ENCODE data around the gene SSR1. TPM values are rescaled to one million over a fixed set of nuclear protein-coding genes. Genes with fewer than 3 reads are reported as not detected.

Gene SSR1
- total and polyA plus RNA-seq, 2 of the 13 experiments (the other 11 are each of a cell fraction or from before 2014, with no cell fraction given): 203 to 243 TPM

GRCh38 chr6:7341989-7342742, 29.2 kb upstream of the SSR1 start (continued):
- no peak for TF ChIP-seq ZNF724P (CRISPR knock-in tag; IDR thresholded peaks at IDR 0.05; ENCODE audit: borderline replicate concordance)
- TF ChIP-seq, protein P1, sequence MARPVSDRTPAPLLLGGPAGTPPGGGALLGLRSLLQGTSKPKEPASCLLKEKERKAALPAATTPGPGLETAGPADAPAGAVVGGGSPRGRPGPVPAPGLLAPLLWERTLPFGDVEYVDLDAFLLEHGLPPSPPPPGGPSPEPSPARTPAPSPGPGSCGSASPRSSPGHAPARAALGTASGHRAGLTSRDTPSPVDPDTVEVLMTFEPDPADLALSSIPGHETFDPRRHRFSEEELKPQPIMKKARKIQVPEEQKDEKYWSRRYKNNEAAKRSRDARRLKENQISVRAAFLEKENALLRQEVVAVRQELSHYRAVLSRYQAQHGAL (CRISPR knock-in tag; IDR thresholded peaks at IDR 0.05; ENCODE audit: not compliant biosample characterization): no peak
- TF ChIP-seq MIER3 (CRISPR knock-in tag; IDR thresholded peaks at IDR 0.05; ENCODE audit: borderline replicate concordance): 0 out of 2 replicates have a peak, but pooled peaks have one; percentile 46
- no peak for TF ChIP-seq ETS1 (CRISPR knock-in tag; IDR thresholded peaks at IDR 0.05)
- TF ChIP-seq ZBTB33 (CRISPR knock-in tag; IDR thresholded peaks at IDR 0.05): peak; percentile 55; the same call in 1 of the 2 replicates
- no peak for TF ChIP-seq USF2 (IDR thresholded peaks at IDR 0.05; ENCODE audit: low read depth, low read length)
- TF ChIP-seq USF2 (CRISPR knock-in tag; IDR thresholded peaks at IDR 0.05; ENCODE audit: borderline replicate concordance): no peak
- no peak for TF ChIP-seq ARNT2 (CRISPR knock-in tag; IDR thresholded peaks at IDR 0.05; ENCODE audit: low read depth)
- TF ChIP-seq ZNF75D (CRISPR knock-in tag; IDR thresholded peaks at IDR 0.05; ENCODE audit: borderline replicate concordance): no peak
- peak; percentile 64; the same call in 1 of the 2 replicates for TF ChIP-seq MIXL1 (CRISPR knock-in tag; IDR thresholded peaks at IDR 0.05)
- TF ChIP-seq CCAR2 (optimal IDR thresholded peaks at IDR 0.05; ENCODE audit: low read depth, low read length): no peak
- no peak for TF ChIP-seq ZNF563 (CRISPR knock-in tag; IDR thresholded peaks at IDR 0.05)
- no peak for TF ChIP-seq ZNF230 (CRISPR knock-in tag; IDR thresholded peaks at IDR 0.05)
- TF ChIP-seq ARID2 (CRISPR knock-in tag; IDR thresholded peaks at IDR 0.05; ENCODE audit: borderline replicate concordance): no peak
- peak; percentile 57 for TF ChIP-seq SALL1 (CRISPR knock-in tag; IDR thresholded peaks at IDR 0.05)
- TF ChIP-seq ZNF441 (CRISPR knock-in tag; IDR thresholded peaks at IDR 0.05; ENCODE audit: borderline replicate concordance): no peak
- peak; percentile 72; the same call in 1 of the 2 replicates for TF ChIP-seq ZNF644 (CRISPR knock-in tag; IDR thresholded peaks at IDR 0.05; ENCODE audit: low read depth)
- no peak for TF ChIP-seq ZNF101 (CRISPR knock-in tag; IDR thresholded peaks at IDR 0.05; ENCODE audit: borderline replicate concordance, low read depth)
- no peak for TF ChIP-seq NFIC (IDR thresholded peaks at IDR 0.05; ENCODE audit: low read length)
- TF ChIP-seq ZNF512B (CRISPR knock-in tag; IDR thresholded peaks at IDR 0.05; ENCODE audit: borderline replicate concordance): no peak
- TF ChIP-seq IRF2 (CRISPR knock-in tag; IDR thresholded peaks at IDR 0.05): peak; percentile 42; the same call in 1 of the 2 replicates
